Endothelial cell of umbilical vein (primary cell): ENCODE data around the gene DENND1A. TPM values are rescaled to one million over a fixed set of nuclear protein-coding genes. Genes with fewer than 3 reads are reported as not detected.

Experiments
- BruUV-seq: library from RNA; stranded (reverse); fragments of 400-500 nt; replicated peaks from 2 replicates; lab custom pipeline; 2021; lab: Mats Ljungman, UMichigan
- CTCF ChIA-PET: fragments of 300-600, 350-600 bp; sonication (Branson Sonifier 250); formaldehyde crosslinking; loops from one replicate; lab custom pipeline; 2021; ENCODE audit warnings: antibody characterized with exemption, inconsistent platforms; lab: Charles Lee
- POLR2A ChIA-PET: fragments of 300-600, 350-600 bp; sonication (Branson Sonifier 250); formaldehyde crosslinking; loops from one replicate; lab custom pipeline; 2021; ENCODE audit warnings: antibody characterized with exemption, inconsistent platforms; lab: Charles Lee
- DNase-seq: peaks from one replicate; pipeline ENCODE4 v3.0.0-alpha.2; 2011; ENCODE audit warnings: low read depth, low spot score
- FAIRE-seq: peaks from 2 replicates; lab custom pipeline; 2011; peaks lifted over from hg19 to GRCh38; lab: Jason Lieb, UNC
- H2AFZ ChIP-seq: 2 replicates; pipeline ENCODE4 v1.6.0; 2012; ENCODE audit warnings: low read depth, low read length, control low read depth, inconsistent platforms
- H3K27ac ChIP-seq: 2 replicates; pipeline ENCODE4 v1.5.1; 2011; ENCODE audit warnings: low read depth, mild to moderate bottlenecking, control low read depth, low read length, moderate library complexity; ENCODE audit not compliant: insufficient read depth
- H3K27me3 ChIP-seq, 2 experiments: 2 replicates each; pipeline versions ENCODE4 v1.6.0 to v1.6.1; 2011; ENCODE audit warnings: low read length in 2 of 2, mixed read lengths in 1 of 2; ENCODE audit not compliant: control insufficient read depth in 2 of 2, insufficient read depth in 2 of 2
- H3K36me3 ChIP-seq, 2 experiments: 2 replicates in 1 of 2; 3 replicates in 1 of 2; pipeline ENCODE4 v1.5.1; 2011; ENCODE audit warnings: low read length in 2 of 2, mild to moderate bottlenecking in 1 of 2, moderate library complexity in 1 of 2; ENCODE audit not compliant: control insufficient read depth in 2 of 2, insufficient read depth in 2 of 2; ENCODE audit errors: extremely low read depth in 1 of 2
- H3K4me1 ChIP-seq: 3 replicates; pipeline ENCODE4 v1.5.1; 2011; ENCODE audit warnings: mild to moderate bottlenecking, low read length; ENCODE audit not compliant: control insufficient read depth, insufficient read depth; ENCODE audit errors: extremely low read depth
- H3K4me2 ChIP-seq: 2 replicates; pipeline ENCODE4 v1.6.1; 2011; ENCODE audit warnings: low read length, control low read depth, mixed read lengths; ENCODE audit not compliant: insufficient read depth
- H3K4me3 ChIP-seq, 3 experiments: fragments of 200-600 bp in 1 of 3; sonication (generic), shearing (Covaris generic) in 1 of 3; replicated peaks in 1 of 3; 2 replicates each; pipeline ENCODE4 v1.5.1; 2011 to 2016; ENCODE audit warnings: control low read depth in 3 of 3, low read length in 3 of 3, mild to moderate bottlenecking in 2 of 3, inconsistent platforms in 1 of 3, low read depth in 1 of 3, moderate library complexity in 1 of 3; ENCODE audit not compliant: insufficient read depth in 1 of 3
- H3K79me2 ChIP-seq: 2 replicates; pipeline ENCODE4 v1.6.0; 2012; ENCODE audit warnings: low read length, inconsistent platforms; ENCODE audit not compliant: control insufficient read depth, insufficient read depth
- H3K9ac ChIP-seq: replicated peaks from 2 replicates; pipeline ENCODE3; 2011; ENCODE audit warnings: low read length, control low read depth; ENCODE audit not compliant: insufficient read depth; ENCODE audit errors: extremely low read depth
- H3K9me1 ChIP-seq: replicated peaks from 3 replicates; pipeline ENCODE4 v1.6.0; 2011; ENCODE audit warnings: mild to moderate bottlenecking, low read length; ENCODE audit not compliant: control insufficient read depth, insufficient read depth; ENCODE audit errors: extremely low read depth
- H3K9me3 ChIP-seq: replicated peaks from 2 replicates; pipeline ENCODE4 v1.5.1; 2012; ENCODE audit warnings: low read length, inconsistent platforms; ENCODE audit not compliant: control insufficient read depth, insufficient read depth
- H4K20me1 ChIP-seq: replicated peaks from 2 replicates; pipeline ENCODE3; 2011; ENCODE audit warnings: mild to moderate bottlenecking, low read length; ENCODE audit not compliant: control insufficient read depth, insufficient read depth; ENCODE audit errors: extremely low read depth
- CTCF ChIP-seq, 2 donors: IDR thresholded peaks; 1 replicate in 1 of 2; 2 replicates in 1 of 2; pipeline ENCODE4 v1.5.1; 2011; ENCODE audit warnings: low read length in 2 of 2, mild to moderate bottlenecking in 2 of 2, moderate library complexity in 2 of 2, control low read depth in 1 of 2, inconsistent platforms in 1 of 2, low read depth in 1 of 2; ENCODE audit not compliant: insufficient read depth in 1 of 2; ENCODE audit errors: extremely low read depth in 1 of 2
- EZH2 ChIP-seq: IDR thresholded peaks from 2 replicates; pipeline ENCODE4 v1.6.1; 2012; ENCODE audit warnings: borderline replicate concordance, low read depth, mild to moderate bottlenecking, moderate library complexity, low read length, inconsistent platforms; ENCODE audit not compliant: severe bottlenecking
- FOS ChIP-seq: IDR thresholded peaks from 2 replicates; pipeline ENCODE4 v1.6.1; 2011; ENCODE audit warnings: mild to moderate bottlenecking, low read length, moderate library complexity, borderline replicate concordance; ENCODE audit not compliant: insufficient read depth
- GATA2 ChIP-seq: IDR thresholded peaks from 2 replicates; pipeline ENCODE4 v1.7.0; 2011; ENCODE audit warnings: low read depth, mild to moderate bottlenecking, moderate library complexity, mixed read lengths, low read length; ENCODE audit not compliant: insufficient read length, insufficient read depth
- JUN ChIP-seq: IDR thresholded peaks from 2 replicates; pipeline ENCODE4 v1.6.1; 2011; ENCODE audit warnings: borderline replicate concordance, low read depth; ENCODE audit not compliant: insufficient read length, insufficient read depth
- MYC ChIP-seq: IDR thresholded peaks from one replicate; pipeline ENCODE4 v1.6.1; 2011; ENCODE audit warnings: mild to moderate bottlenecking, low read depth, low read length
- POLR2A ChIP-seq: IDR thresholded peaks from 2 replicates; pipeline ENCODE4 v1.6.1; 2012; ENCODE audit warnings: low read depth, mild to moderate bottlenecking, control low read depth, low read length
- POLR2AphosphoS5 ChIP-seq: IDR thresholded peaks from 2 replicates; pipeline ENCODE4 v1.6.1; 2012; ENCODE audit warnings: low read depth, mild to moderate bottlenecking, control low read depth, low read length, moderate library complexity; ENCODE audit not compliant: insufficient read depth
- dilution Hi-C: fragments of 300-500 bp; cut with MboI; formaldehyde crosslinking; loops from one replicate; pipeline ENCODE4 v1.15.0; 2019; ENCODE audit warnings: low sequenced_read_pairs; ENCODE audit not compliant: extremely low pct_ligation_motif_present
- intact Hi-C: fragments of 100-400 bp; cut with micrococcal nuclease; formaldehyde crosslinking; loops from one replicate; pipeline ENCODE4 v1.10.0; 2022
- polyA plus RNA-seq, 4 experiments: library from polyadenylated mRNA; depleted of rRNA in 3 of 4; stranded (reverse) in 3 of 4; unstranded in 1 of 4; fragments of >200 nt; gene quantifications; 2 replicates each; pipeline versions ENCODE4 v1.2.1 to v1.2.3, GENCODE V29; 2011 to 2012; ENCODE audit warnings: missing spikeins in 1 of 4
- total RNA-seq: library from RNA; stranded (reverse); gene quantifications from 2 replicates; pipeline ENCODE4 v1.2.3, GENCODE V29; 2021
- TF ChIP-seq, protein P1 (sequence below): IDR thresholded peaks from 2 replicates; pipeline ENCODE4 v1.6.1; 2011; ENCODE audit not compliant: insufficient read depth, insufficient read length

Gene DENND1A
- total and polyA plus RNA-seq, 2 donors (not counting 3 experiments of a cell fraction or from before 2014, with no cell fraction given): 18.5 to 24.5 TPM

- FAIRE-seq (no peak), DNase-seq (no peak)
- H3K4me2 ChIP-seq: no peak overlapping the region
These were observed 167.9 kb downstream of the DENND1A start for GRCh38 chr9:123761905-123762605.

More at GRCh38 chr9:123761905-123762605, 167.9 kb downstream of the DENND1A start:
- ChIA-PET CTCF (interaction anchor here (0.6 to 0.8 kb wide), 2 partner anchors 10 to 947 kb away, joined by 3 read pairs; no protein-coding TSS in a partner anchor), POLR2A (no interaction called here)
- no TSS peak for BruUV-seq
- intact Hi-C loops (no loop called here), dilution Hi-C loops (no loop called here)
- H3K9me3 ChIP-seq: no peaks in the 10 kb centered on the region
- H3K4me3 ChIP-seq: no peak overlapping the region
- no peak overlapping the region for H2AFZ ChIP-seq
- H3K36me3 ChIP-seq: no peaks in the 10 kb centered on the region
- H4K20me1 ChIP-seq: no peaks in the 10 kb centered on the region
- no peaks in the 10 kb centered on the region for H3K9me1 ChIP-seq
- H3K4me1 ChIP-seq: no peaks in the 10 kb centered on the region
- H3K27me3 ChIP-seq: no peaks in the 10 kb centered on the region
- H3K27ac ChIP-seq: no peak overlapping the region
- H3K9ac ChIP-seq: no peak overlapping the region
- no peaks in the 10 kb centered on the region for H3K79me2 ChIP-seq
- TF ChIP-seq MYC (no peak), GATA2 (no peak), FOS (no peak), POLR2AphosphoS5 (no peak), JUN (no peak), EZH2 (no peak), CTCF (IDR thresholded peaks at IDR 0.05; ENCODE audit: extremely low read depth in 1 of 2, insufficient read depth in 1 of 2, low read depth in 1 of 2, low read length in 2 of 2) (no peak), POLR2A (no peak)
- TF ChIP-seq, protein P1, sequence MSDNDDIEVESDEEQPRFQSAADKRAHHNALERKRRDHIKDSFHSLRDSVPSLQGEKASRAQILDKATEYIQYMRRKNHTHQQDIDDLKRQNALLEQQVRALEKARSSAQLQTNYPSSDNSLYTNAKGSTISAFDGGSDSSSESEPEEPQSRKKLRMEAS: no peak
